CD4-positive, CD25-positive, alpha-beta regulatory T cell (primary cell): Measurements from ENCODE around the gene R3HDM1. TPM values are rescaled to one million over a fixed set of nuclear protein-coding genes. Genes with fewer than 3 reads are reported as not detected.
"Not testable (repeated sequence)": the region's sequence is repeated elsewhere in the genome, so short reads cannot be mapped to it uniquely, and the experiment has no call there.

ENCODE experiments used
- ATAC-seq, 2 donors: fragments of 150-1000 bp; cut with Tn5 transposase; one replicate each; pipeline ENCODE4 v1.10.0; 2021; ENCODE audit warnings: low read depth in 2 of 2, moderate number of reproducible peaks in 2 of 2, moderate library complexity in 1 of 2
- DNase-seq, 3 donors: peaks; one replicate each; pipeline versions ENCODE4 v3.0.0 to v3.0.0-alpha.2; 2012 to 2022; ENCODE audit warnings: mixed read lengths in 1 of 3
- H3K27ac ChIP-seq: one replicate; pipeline ENCODE4 v1.7.0; 2013; ENCODE audit warnings: mild to moderate bottlenecking, low read length; ENCODE audit not compliant: insufficient read depth, poor library complexity, severe bottlenecking
- H3K27me3 ChIP-seq: one replicate; pipeline ENCODE4 v1.7.0; 2013; ENCODE audit warnings: low read length; ENCODE audit not compliant: control insufficient read depth, insufficient read depth
- H3K36me3 ChIP-seq: one replicate; pipeline ENCODE4 v1.7.0; 2013; ENCODE audit warnings: mild to moderate bottlenecking, low read length, moderate library complexity; ENCODE audit not compliant: control insufficient read depth, insufficient read depth
- H3K4me1 ChIP-seq: 2 replicates; pipeline ENCODE4 v1.7.0; 2013; ENCODE audit warnings: mild to moderate bottlenecking, low read length; ENCODE audit not compliant: insufficient read depth, control insufficient read depth, poor library complexity, severe bottlenecking
- H3K4me3 ChIP-seq: one replicate; pipeline ENCODE4 v1.7.0; 2013; ENCODE audit warnings: low read depth, mild to moderate bottlenecking, low read length, moderate library complexity
- H3K9me3 ChIP-seq, 2 experiments: 1 replicate in 1 of 2; 2 replicates in 1 of 2; pipeline ENCODE4 v1.7.0; 2013; ENCODE audit warnings: low read length in 2 of 2, mild to moderate bottlenecking in 1 of 2, moderate library complexity in 1 of 2; ENCODE audit not compliant: control insufficient read depth in 2 of 2
- H3K27ac Mint-ChIP-seq, 3 donors: one replicate each; pipeline ENCODE4 v1.8.0; 2020 to 2022; ENCODE audit warnings: mild to moderate bottlenecking in 3 of 3, mixed read lengths in 3 of 3, moderate library complexity in 2 of 3
- H3K27me3 Mint-ChIP-seq: one replicate; pipeline ENCODE4 v1.8.0; 2022; ENCODE audit warnings: mild to moderate bottlenecking, mixed read lengths
- H3K36me3 Mint-ChIP-seq: one replicate; pipeline ENCODE4 v1.8.0; 2020; ENCODE audit warnings: mixed read lengths
- H3K4me1 Mint-ChIP-seq, 4 donors: one replicate each; pipeline ENCODE4 v1.8.0; 2020 to 2022; ENCODE audit warnings: mixed read lengths in 4 of 4, mild to moderate bottlenecking in 1 of 4
- H3K4me3 Mint-ChIP-seq, 4 donors: one replicate each; pipeline ENCODE4 v1.8.0; 2020 to 2022; ENCODE audit warnings: mild to moderate bottlenecking in 4 of 4, mixed read lengths in 4 of 4, moderate library complexity in 3 of 4
- H3K9me3 Mint-ChIP-seq, 7 donors: one replicate each; pipeline ENCODE4 v1.8.0; 2020 to 2022; ENCODE audit warnings: mixed read lengths in 7 of 7, mild to moderate bottlenecking in 3 of 7, moderate library complexity in 2 of 7
- polyA plus RNA-seq, 4 donors: library from polyadenylated mRNA; unstranded; fragments of 300-500 nt; fragmentation: Illumina TruSeq; gene quantifications; one replicate each; pipeline ENCODE4 v1.2.3, GENCODE V29; 2021
- total RNA-seq: library from RNA; stranded (reverse); gene quantifications from one replicate; pipeline ENCODE4 v1.2.3, GENCODE V29; 2022

R3HDM1 gene
- total and polyA plus RNA-seq, 5 donors from 2014 or later: 8.3 to 43.9 (median 16.3) TPM

- H3K36me3 ChIP-seq, ATAC-seq, H3K4me3 ChIP-seq, H3K27me3 ChIP-seq, H3K9me3 ChIP-seq, H3K27ac Mint-ChIP-seq, H3K9me3 Mint-ChIP-seq, H3K4me1 ChIP-seq, DNase-seq, H3K4me3 Mint-ChIP-seq, H3K27ac ChIP-seq, H3K4me1 Mint-ChIP-seq, H3K27me3 Mint-ChIP-seq: not testable (repeated sequence)
- peaks cover 20% of the 10 kb centered on the region for H3K36me3 Mint-ChIP-seq
These were observed 98.8 kb downstream of the R3HDM1 start for GRCh38 chr2:135630034-135630433.

DNA sequence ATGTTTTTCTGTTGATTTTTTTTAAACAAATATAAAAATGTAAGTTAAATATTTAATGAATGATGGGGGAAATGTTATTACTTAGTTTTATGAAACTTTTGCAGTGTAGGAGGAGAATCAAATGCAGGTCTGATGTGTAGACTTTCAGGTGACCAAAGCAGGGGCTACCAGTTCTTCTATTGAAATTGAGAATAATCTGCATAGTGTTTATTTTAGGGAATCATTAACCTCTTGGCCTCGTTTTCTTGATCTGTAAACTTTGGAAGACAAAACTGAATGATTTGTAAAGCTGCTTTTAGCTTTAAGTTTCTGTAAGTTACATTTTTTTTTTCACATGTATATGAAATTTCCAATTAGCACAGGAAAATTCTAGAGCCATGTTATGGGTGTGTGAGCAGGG lies 99.2 kb downstream of the R3HDM1 start:
- Histone ChIP-seq H3K4me1 (no peaks in the 10 kb centered on the region), H3K4me3 (no peak overlapping the region), H3K27ac (no peak overlapping the region), H3K27me3 (no peaks in the 10 kb centered on the region), H3K9me3 (no peaks in the 10 kb centered on the region), H3K36me3 (peaks cover 8% of the 10 kb centered on the region)
- Mint-ChIP-seq H3K27me3 (no peaks in the 10 kb centered on the region), H3K4me3 (no peak overlapping the region), H3K27ac (peak overlapping the region in 2 of 3 donors; percentile 20 to 23), H3K4me1 (peaks cover 0 to 6% (median 4%) of the 10 kb centered on the region in 4 donors), H3K36me3 (peaks cover 18% of the 10 kb centered on the region), H3K9me3 (no peaks in the 10 kb centered on the region)
- ATAC-seq: no peak
- DNase-seq: no peak

GRCh38 chr2:135633582-135633981 lies 102.3 kb downstream of the R3HDM1 start:
- no peak overlapping the region for H3K27ac Mint-ChIP-seq
- Histone ChIP-seq H3K9me3 (no peaks in the 10 kb centered on the region), H3K36me3 (peaks cover 29% of the 10 kb centered on the region), H3K4me1 (no peaks in the 10 kb centered on the region), H3K27ac (no peak overlapping the region), H3K27me3 (no peaks in the 10 kb centered on the region), H3K4me3 (no peak overlapping the region)
- no peak for DNase-seq
- peaks cover 0 to 1% (median 0%) of the 10 kb centered on the region in 7 donors for H3K9me3 Mint-ChIP-seq
- H3K4me1 Mint-ChIP-seq: peaks cover 2 to 9% (median 5%) of the 10 kb centered on the region in 4 donors
- H3K4me3 Mint-ChIP-seq: no peak overlapping the region
- no peak for ATAC-seq
- H3K27me3 Mint-ChIP-seq: no peaks in the 10 kb centered on the region
- peaks cover 28% of the 10 kb centered on the region for H3K36me3 Mint-ChIP-seq

- H3K27ac ChIP-seq: no peak overlapping the region
- Mint-ChIP-seq H3K27me3 (no peaks in the 10 kb centered on the region), H3K4me3 (no peak overlapping the region), H3K27ac (no peak overlapping the region), H3K36me3 (peaks cover 35% of the 10 kb centered on the region), H3K9me3 (peaks cover 0 to 1% (median 0%) of the 10 kb centered on the region in 7 donors), H3K4me1 (peaks cover 2 to 6% (median 5%) of the 10 kb centered on the region in 4 donors)
- H3K36me3 ChIP-seq: peaks cover 38% of the 10 kb centered on the region
- ATAC-seq (no peak), DNase-seq (no peak)
- H3K9me3 ChIP-seq: no peaks in the 10 kb centered on the region
- H3K4me3 ChIP-seq: no peak overlapping the region
- no peaks in the 10 kb centered on the region for H3K4me1 ChIP-seq
- H3K27me3 ChIP-seq: no peaks in the 10 kb centered on the region
These were observed 104.0 kb downstream of the R3HDM1 start for GRCh38 chr2:135635212-135635835.

GRCh38 chr2:135636982-135637381 lies 105.7 kb downstream of the R3HDM1 start:
- no peak overlapping the region for H3K27ac ChIP-seq
- H3K27me3 ChIP-seq: no peaks in the 10 kb centered on the region
- H3K4me1 Mint-ChIP-seq: peaks cover 2 to 8% (median 6%) of the 10 kb centered on the region in 4 donors
- peaks cover 47% of the 10 kb centered on the region for H3K36me3 ChIP-seq
- H3K4me3 Mint-ChIP-seq: no peak overlapping the region
- H3K36me3 Mint-ChIP-seq: peaks cover 37% of the 10 kb centered on the region
- H3K9me3 Mint-ChIP-seq: peaks cover 0 to 1% (median 0%) of the 10 kb centered on the region in 7 donors
- H3K27me3 Mint-ChIP-seq: no peaks in the 10 kb centered on the region
- H3K9me3 ChIP-seq: no peaks in the 10 kb centered on the region
- no peaks in the 10 kb centered on the region for H3K4me1 ChIP-seq
- peak overlapping the region in 1 of 3 donors; percentile 27 for H3K27ac Mint-ChIP-seq
- no peak overlapping the region for H3K4me3 ChIP-seq
- DNase-seq (no peak), ATAC-seq (no peak)

GRCh38 chr2:135637456-135638087 lies 106.3 kb downstream of the R3HDM1 start:
- peaks cover 0 to 1% (median 0%) of the 10 kb centered on the region in 7 donors for H3K9me3 Mint-ChIP-seq
- H3K27ac Mint-ChIP-seq: peak overlapping the region in 2 of 3 donors; percentile 27 to 29
- Histone ChIP-seq H3K27me3 (no peaks in the 10 kb centered on the region), H3K4me1 (no peaks in the 10 kb centered on the region), H3K4me3 (no peak overlapping the region), H3K27ac (no peak overlapping the region), H3K36me3 (peaks cover 43% of the 10 kb centered on the region), H3K9me3 (no peaks in the 10 kb centered on the region)
- no peaks in the 10 kb centered on the region for H3K27me3 Mint-ChIP-seq
- ATAC-seq (no peak), DNase-seq (no peak)
- H3K4me3 Mint-ChIP-seq: no peak overlapping the region
- H3K36me3 Mint-ChIP-seq: peaks cover 31% of the 10 kb centered on the region
- H3K4me1 Mint-ChIP-seq: peaks cover under 1 to 9% (median 4%) of the 10 kb centered on the region in 4 donors

GRCh38 chr2:135638825-135639224 lies 107.5 kb downstream of the R3HDM1 start:
- Histone ChIP-seq H3K9me3 (no peaks in the 10 kb centered on the region), H3K4me3 (no peak overlapping the region), H3K4me1 (no peaks in the 10 kb centered on the region), H3K36me3 (peaks cover 41% of the 10 kb centered on the region), H3K27me3 (no peaks in the 10 kb centered on the region), H3K27ac (no peak overlapping the region)
- Mint-ChIP-seq H3K36me3 (peaks cover 34% of the 10 kb centered on the region), H3K4me1 (peaks cover 0 to 9% (median 5%) of the 10 kb centered on the region in 4 donors), H3K4me3 (no peak overlapping the region), H3K27ac (no peak overlapping the region), H3K9me3 (peaks cover 0 to 1% (median 0%) of the 10 kb centered on the region in 7 donors), H3K27me3 (no peaks in the 10 kb centered on the region)
- no peak for ATAC-seq
- DNase-seq: no peak
